ENCODE data around the gene RPL26. TPM values are rescaled to one million over a fixed set of nuclear protein-coding genes. Genes with fewer than 3 reads are reported as not detected.
"Not testable (repeated sequence)": the region's sequence is repeated elsewhere in the genome, so short reads cannot be mapped to it uniquely, and the experiment has no call there.

The RPL26 gene
- total RNA-seq, 6 donors from 2014 or later = 736 to 1,938 (median 1,066) TPM

DNA sequence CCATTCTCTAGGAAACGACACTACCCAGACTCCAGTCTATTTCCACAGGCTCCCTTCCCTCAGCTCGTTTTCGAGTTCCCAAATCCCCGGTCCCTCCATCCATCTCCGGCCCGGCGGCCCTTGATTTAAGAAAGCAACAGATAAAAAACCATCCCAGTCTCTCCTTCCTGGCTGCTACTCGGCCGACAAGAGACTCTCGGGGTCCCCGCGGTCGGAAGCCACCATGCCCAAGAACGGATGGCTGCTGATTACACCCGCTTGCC is 182 bp downstream of the RPL26 start:
- TF ChIP-seq, protein P1, sequence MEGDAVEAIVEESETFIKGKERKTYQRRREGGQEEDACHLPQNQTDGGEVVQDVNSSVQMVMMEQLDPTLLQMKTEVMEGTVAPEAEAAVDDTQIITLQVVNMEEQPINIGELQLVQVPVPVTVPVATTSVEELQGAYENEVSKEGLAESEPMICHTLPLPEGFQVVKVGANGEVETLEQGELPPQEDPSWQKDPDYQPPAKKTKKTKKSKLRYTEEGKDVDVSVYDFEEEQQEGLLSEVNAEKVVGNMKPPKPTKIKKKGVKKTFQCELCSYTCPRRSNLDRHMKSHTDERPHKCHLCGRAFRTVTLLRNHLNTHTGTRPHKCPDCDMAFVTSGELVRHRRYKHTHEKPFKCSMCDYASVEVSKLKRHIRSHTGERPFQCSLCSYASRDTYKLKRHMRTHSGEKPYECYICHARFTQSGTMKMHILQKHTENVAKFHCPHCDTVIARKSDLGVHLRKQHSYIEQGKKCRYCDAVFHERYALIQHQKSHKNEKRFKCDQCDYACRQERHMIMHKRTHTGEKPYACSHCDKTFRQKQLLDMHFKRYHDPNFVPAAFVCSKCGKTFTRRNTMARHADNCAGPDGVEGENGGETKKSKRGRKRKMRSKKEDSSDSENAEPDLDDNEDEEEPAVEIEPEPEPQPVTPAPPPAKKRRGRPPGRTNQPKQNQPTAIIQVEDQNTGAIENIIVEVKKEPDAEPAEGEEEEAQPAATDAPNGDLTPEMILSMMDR (IDR thresholded peaks at IDR 0.05) = no peak
- TF ChIP-seq POLR2A (IDR thresholded peaks at IDR 0.05) (peak in 2 of 4 donors; percentile 66 to 84), EP300 (IDR thresholded peaks at IDR 0.05) (no peak), POLR2AphosphoS5 (IDR thresholded peaks at IDR 0.05) (no peak)
- peak in 1 of 2 donors; percentile 31 for ATAC-seq (ENCODE audit: low FRiP score in 2 of 2)
- Histone ChIP-seq H3K4me3 (peak overlapping the region; percentile 67 to 97 (median 80)), H3K36me3 (peaks cover 27 to 42% (median 39%) of the 10 kb centered on the region in 4 donors), H3K9me3 (no peaks in the 10 kb centered on the region), H3K27ac (peak overlapping the region; percentile 81 to 93 (median 90)), H3K27me3 (no peaks in the 10 kb centered on the region), H3K4me1 (peaks cover 39 to 43% (median 41%) of the 10 kb centered on the region in 4 donors)
- 0 to 1% methylated on average over 10 to 15 of the region's 15 CpGs for WGBS, 2 donors
- DNase-seq = no peak

DNA sequence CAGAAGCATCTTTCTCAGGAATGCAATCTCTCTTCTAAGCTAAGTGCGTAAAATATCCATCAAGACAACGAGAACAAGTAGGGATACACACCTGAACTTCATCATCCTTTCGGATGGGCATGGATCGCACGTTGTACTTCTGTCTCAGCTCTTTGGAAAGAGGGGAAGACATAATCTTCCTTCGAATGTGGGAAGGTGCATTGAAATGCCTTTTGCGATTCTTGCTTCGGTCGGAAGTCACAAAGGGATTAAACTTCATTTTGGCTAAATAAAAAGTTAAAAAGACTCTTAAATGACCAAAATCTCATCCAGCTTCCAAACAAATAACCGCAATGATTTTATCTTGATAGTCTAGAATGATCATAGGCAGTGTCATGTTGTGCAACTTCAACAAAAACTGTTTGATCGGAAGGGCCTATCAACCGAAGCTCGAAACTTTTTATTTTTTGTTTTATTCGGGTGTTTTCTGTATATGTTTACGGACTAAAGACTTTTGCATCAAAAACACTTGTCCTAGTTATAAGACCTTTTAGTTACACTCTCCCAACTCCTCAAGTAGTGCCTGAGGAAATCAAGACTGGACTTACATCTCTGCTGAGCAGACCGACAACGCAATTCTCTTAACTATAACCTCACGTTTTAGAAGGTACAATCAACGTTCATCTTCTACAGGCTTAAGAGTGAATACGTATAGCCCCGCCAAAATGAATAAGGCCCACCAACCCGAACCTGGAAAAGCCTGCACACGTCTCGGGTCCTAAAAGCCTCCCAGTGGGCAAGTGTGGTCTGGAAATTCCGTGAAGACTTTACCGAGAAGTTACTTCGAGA is 727 bp downstream of the RPL26 start:
- 17 to 21% methylated on average over 27 of the region's 27 CpGs for WGBS, 2 donors
- Histone ChIP-seq H3K36me3 (peaks cover 27 to 47% (median 43%) of the 10 kb centered on the region in 4 donors), H3K4me1 (peaks cover 40 to 43% (median 41%) of the 10 kb centered on the region in 4 donors), H3K9me3 (no peaks in the 10 kb centered on the region), H3K27ac (peak overlapping the region; percentile 81 to 93 (median 90)), H3K27me3 (no peaks in the 10 kb centered on the region), H3K4me3 (peak overlapping the region; percentile 67 to 97 (median 80))
- DNase-seq (no peak), ATAC-seq (ENCODE audit: low FRiP score in 2 of 2) (no peak)
- TF ChIP-seq, protein P1 (IDR thresholded peaks at IDR 0.05) = no peak
- TF ChIP-seq POLR2A (IDR thresholded peaks at IDR 0.05) = no peak
- no peak for TF ChIP-seq POLR2AphosphoS5 (IDR thresholded peaks at IDR 0.05)
- no peak for TF ChIP-seq EP300 (IDR thresholded peaks at IDR 0.05)

DNA sequence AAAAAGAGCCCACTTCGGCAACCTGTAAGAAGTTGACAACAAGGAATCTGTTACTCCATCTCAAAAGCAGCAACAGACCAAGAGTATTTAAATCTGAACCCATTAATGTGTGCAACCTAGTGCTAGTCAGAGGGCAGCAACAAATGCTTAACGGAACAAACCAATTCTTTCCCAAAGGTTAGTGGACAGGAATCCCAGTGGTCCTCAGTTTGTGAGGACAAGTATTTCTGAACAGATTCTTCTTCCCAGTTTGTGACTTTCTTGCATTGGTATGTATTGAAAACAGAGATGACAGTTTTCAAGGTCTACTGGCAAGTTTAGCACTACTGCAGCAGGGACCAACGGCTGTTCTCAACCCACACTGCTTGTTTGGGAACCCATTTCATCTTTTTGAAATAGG is 2.9 kb downstream of the RPL26 start:
- H3K27me3 ChIP-seq = no peaks in the 10 kb centered on the region
- TF ChIP-seq POLR2AphosphoS5 (IDR thresholded peaks at IDR 0.05) (no peak), POLR2A (IDR thresholded peaks at IDR 0.05) (no peak)
- H3K4me3 ChIP-seq = no peak overlapping the region
- H3K27ac ChIP-seq = no peak overlapping the region
- 65 to 67% methylated on average over 3 of the region's 3 CpGs for WGBS, 2 donors
- H3K4me1 ChIP-seq = peaks cover 52 to 57% (median 54%) of the 10 kb centered on the region in 4 donors
- DNase-seq (no peak), ATAC-seq (ENCODE audit: low FRiP score in 2 of 2) (no peak)
- H3K36me3 ChIP-seq = peaks cover 27 to 52% (median 49%) of the 10 kb centered on the region in 4 donors
- H3K9me3 ChIP-seq = no peaks in the 10 kb centered on the region

DNA sequence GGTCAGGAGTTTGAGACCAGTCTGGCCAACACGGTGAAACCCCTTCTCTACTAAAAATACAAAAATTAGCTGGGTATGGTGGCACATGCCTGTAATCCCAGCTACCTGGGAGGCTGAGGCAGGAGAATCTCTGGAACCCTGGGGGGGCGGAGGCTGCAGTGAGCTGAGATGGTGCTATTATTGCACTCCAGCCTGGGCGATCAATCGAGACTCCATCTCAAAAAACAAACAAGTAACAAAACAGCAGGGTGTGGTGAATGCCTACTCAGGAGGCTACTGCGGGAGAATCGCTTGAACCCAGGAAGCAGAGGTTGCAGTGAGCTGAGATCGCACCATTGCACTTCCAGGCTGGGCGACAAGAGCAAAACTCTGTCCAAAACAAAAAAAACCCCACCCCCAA is 4.9 kb downstream of the RPL26 start:
- 84 to 91% methylated on average over 8 of the region's 8 CpGs for WGBS, 2 donors
- not testable (repeated sequence) for H3K27ac ChIP-seq; H3K9me3 ChIP-seq; DNase-seq; H3K4me3 ChIP-seq; H3K27me3 ChIP-seq; ATAC-seq (ENCODE audit: low FRiP score in 2 of 2)
- H3K4me1 ChIP-seq = peaks cover 42 to 46% (median 44%) of the 10 kb centered on the region in 4 donors
- H3K36me3 ChIP-seq = peaks cover 27 to 52% (median 49%) of the 10 kb centered on the region in 4 donors

DNA sequence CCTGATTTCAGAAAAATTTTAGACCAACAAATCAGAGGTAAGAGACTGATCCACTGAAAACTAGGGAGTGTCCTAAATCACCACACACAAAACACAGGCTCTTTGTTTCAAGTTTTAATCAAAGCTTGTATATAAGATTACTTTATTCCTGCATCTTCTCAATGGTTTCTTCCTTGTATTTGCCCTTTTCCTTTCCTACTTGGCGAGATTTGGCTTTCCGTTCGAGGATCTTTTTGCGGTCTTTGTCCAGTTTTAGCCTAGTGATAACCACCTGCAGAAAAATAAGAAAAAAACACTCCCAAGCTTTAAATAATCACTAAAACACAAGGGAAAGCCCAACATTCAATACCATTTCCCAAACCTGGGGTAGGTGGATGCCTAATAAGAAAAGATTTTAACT is 5.6 kb downstream of the RPL26 start:
- H3K36me3 ChIP-seq = peaks cover 27 to 52% (median 49%) of the 10 kb centered on the region in 4 donors

More for the DNA sequence above, 5.6 kb downstream of the RPL26 start:
- Histone ChIP-seq H3K4me3 (no peak overlapping the region), H3K27me3 (no peaks in the 10 kb centered on the region), H3K9me3 (no peaks in the 10 kb centered on the region), H3K4me1 (peaks cover 42 to 46% (median 44%) of the 10 kb centered on the region in 4 donors), H3K27ac (peak overlapping the region in 1 of 4 donors; percentile 84)
- no peak for TF ChIP-seq POLR2AphosphoS5 (IDR thresholded peaks at IDR 0.05)
- no peak for TF ChIP-seq EP300 (IDR thresholded peaks at IDR 0.05)
- TF ChIP-seq POLR2A (IDR thresholded peaks at IDR 0.05) = no peak
- TF ChIP-seq, protein P1 (IDR thresholded peaks at IDR 0.05) = no peak
- 88 to 94% methylated on average over 4 of the region's 4 CpGs for WGBS, 2 donors
- ATAC-seq (ENCODE audit: low FRiP score in 2 of 2) (no peak), DNase-seq (no peak)
